HEK293 (cell line): ENCODE results near the gene LYL1.
A peak's percentile ranks its signal among the peaks of the same experiment; 100 is the strongest.

ENCODE experiments used
- CTCF ChIA-PET: fragments of 350-600 bp; formaldehyde crosslinking; extraction: SDS; loops from one replicate; lab custom pipeline; 2021; ENCODE audit warnings: antibody characterized with exemption; lab: Yijun Ruan, JAX
- POLR2A ChIA-PET: fragments of 300-600 bp; formaldehyde crosslinking; extraction: SDS; loops from one replicate; lab custom pipeline; 2020; ENCODE audit warnings: antibody characterized with exemption, inconsistent platforms; lab: Yijun Ruan, JAX
- H3K27ac ChIP-seq: fragments of 200-500 bp; sonication (Bioruptor generic); 2 replicates; pipeline ENCODE4 v1.5.1; 2014; ENCODE audit warnings: low read depth, low read length, control low read depth, inconsistent platforms; ENCODE audit errors: extremely low read depth
- H3K36me3 ChIP-seq, 2 experiments: fragments of 200-500 bp in 1 of 2; sonication (Bioruptor generic) in 1 of 2; 1 replicate in 1 of 2; 2 replicates in 1 of 2; pipeline ENCODE4 v1.5.1; 2014 to 2017; ENCODE audit warnings: inconsistent platforms in 2 of 2, low read length in 2 of 2; ENCODE audit not compliant: control insufficient read depth in 2 of 2, insufficient read depth in 1 of 2
- H3K4me1 ChIP-seq: fragments of 200-500 bp; sonication (Bioruptor generic); 2 replicates; pipeline ENCODE4 v1.5.1; 2014; ENCODE audit warnings: mild to moderate bottlenecking, low read length, inconsistent platforms; ENCODE audit not compliant: control insufficient read depth, insufficient read depth
- H3K4me3 ChIP-seq: 2 replicates; pipeline ENCODE4 v1.5.1; 2011; ENCODE audit warnings: low read depth, mild to moderate bottlenecking, control low read depth, low read length, moderate library complexity
- H3K9me3 ChIP-seq: fragments of 200-500 bp; sonication (Bioruptor generic); 2 replicates; pipeline ENCODE4 v1.5.1; 2014; ENCODE audit warnings: low read depth, low read length, inconsistent platforms; ENCODE audit not compliant: control insufficient read depth, insufficient read depth
- BCL11B ChIP-seq: fragments of 450-650 bp; formaldehyde crosslinking; IDR thresholded peaks from 2 replicates; pipeline ENCODE4 v1.5.1; 2016; ENCODE audit warnings: low read depth, missing biosample characterization, missing genetic modification characterization
- EGR2 ChIP-seq: fragments of 450-650 bp; formaldehyde crosslinking; IDR thresholded peaks from 2 replicates; pipeline ENCODE4 v1.5.1; 2016; ENCODE audit warnings: low read depth, missing biosample characterization, missing genetic modification characterization
- GLIS1 ChIP-seq: fragments of 450-650 bp; formaldehyde crosslinking; IDR thresholded peaks from 2 replicates; pipeline ENCODE4 v1.5.1; 2016; ENCODE audit warnings: missing biosample characterization, missing genetic modification characterization
- KLF8 ChIP-seq: fragments of 450-650 bp; formaldehyde crosslinking; IDR thresholded peaks from 2 replicates; pipeline ENCODE4 v1.5.1; 2016; ENCODE audit warnings: missing biosample characterization, missing genetic modification characterization
- OVOL3 ChIP-seq: fragments of 450-650 bp; formaldehyde crosslinking; IDR thresholded peaks from 2 replicates; pipeline ENCODE4 v1.5.1; 2016; ENCODE audit warnings: missing biosample characterization, missing genetic modification characterization
- SCRT1 ChIP-seq: fragments of 450-650 bp; formaldehyde crosslinking; IDR thresholded peaks from 2 replicates; pipeline ENCODE4 v1.5.1; 2016; ENCODE audit warnings: missing biosample characterization, missing genetic modification characterization, borderline replicate concordance
- ZBTB17 ChIP-seq: fragments of 450-650 bp; formaldehyde crosslinking; IDR thresholded peaks from 2 replicates; pipeline ENCODE4 v1.5.1; 2016; ENCODE audit warnings: missing biosample characterization, missing genetic modification characterization
- ZBTB21 ChIP-seq: fragments of 450-650 bp; formaldehyde crosslinking; IDR thresholded peaks from 2 replicates; pipeline ENCODE4 v1.5.1; 2017; ENCODE audit warnings: missing biosample characterization, missing genetic modification characterization
- ZFHX2 ChIP-seq: fragments of 450-650 bp; formaldehyde crosslinking; conservative IDR thresholded peaks from 2 replicates; pipeline ENCODE4 v1.5.1; 2016; ENCODE audit warnings: missing biosample characterization, missing genetic modification characterization
- ZIC2 ChIP-seq: fragments of 450-650 bp; formaldehyde crosslinking; IDR thresholded peaks from 2 replicates; pipeline ENCODE4 v1.5.1; 2016; ENCODE audit warnings: missing biosample characterization, missing genetic modification characterization
- ZNF114 ChIP-seq: fragments of 450-650 bp; formaldehyde crosslinking; IDR thresholded peaks from 2 replicates; pipeline ENCODE4 v1.5.0; 2017; ENCODE audit warnings: missing biosample characterization, missing genetic modification characterization
- ZNF16 ChIP-seq: fragments of 450-650 bp; formaldehyde crosslinking; IDR thresholded peaks from 2 replicates; pipeline ENCODE4 v1.5.1; 2016; ENCODE audit warnings: low read depth, missing biosample characterization, missing genetic modification characterization
- ZNF19 ChIP-seq: fragments of 450-650 bp; formaldehyde crosslinking; IDR thresholded peaks from 2 replicates; pipeline ENCODE4; 2016; ENCODE audit warnings: missing biosample characterization, missing genetic modification characterization, low read depth
- ZNF248 ChIP-seq: fragments of 450-650 bp; formaldehyde crosslinking; IDR thresholded peaks from 2 replicates; pipeline ENCODE4 v1.5.1; 2017; ENCODE audit warnings: missing biosample characterization, missing genetic modification characterization
- ZNF335 ChIP-seq: fragments of 450-650 bp; formaldehyde crosslinking; conservative IDR thresholded peaks from 2 replicates; pipeline ENCODE4 v1.5.1; 2016; ENCODE audit warnings: missing biosample characterization, missing genetic modification characterization
- ZNF341 ChIP-seq: fragments of 450-650 bp; formaldehyde crosslinking; IDR thresholded peaks from 2 replicates; pipeline ENCODE4; 2016; ENCODE audit warnings: low read depth, missing biosample characterization, missing genetic modification characterization
- ZNF426 ChIP-seq: fragments of 450-650 bp; formaldehyde crosslinking; IDR thresholded peaks from 2 replicates; pipeline ENCODE4 v1.5.1; 2017; ENCODE audit warnings: missing biosample characterization, missing genetic modification characterization, mild to moderate bottlenecking, inconsistent platforms, moderate library complexity
- ZNF521 ChIP-seq: fragments of 450-650 bp; formaldehyde crosslinking; IDR thresholded peaks from 2 replicates; pipeline ENCODE4 v1.5.1; 2017; ENCODE audit warnings: missing biosample characterization, mild to moderate bottlenecking, missing genetic modification characterization
- ZNF571 ChIP-seq: fragments of 450-650 bp; formaldehyde crosslinking; IDR thresholded peaks from 2 replicates; pipeline ENCODE4 v1.5.0; 2017; ENCODE audit warnings: missing biosample characterization, missing genetic modification characterization
- ZNF610 ChIP-seq: fragments of 450-650 bp; formaldehyde crosslinking; IDR thresholded peaks from 2 replicates; pipeline ENCODE4 v1.5.1; 2016; ENCODE audit warnings: missing biosample characterization, missing genetic modification characterization, borderline replicate concordance
- ZNF639 ChIP-seq: fragments of 450-650 bp; formaldehyde crosslinking; IDR thresholded peaks from 2 replicates; pipeline ENCODE4 v1.5.1; 2016; ENCODE audit warnings: missing biosample characterization, missing genetic modification characterization
- ZNF76 ChIP-seq: fragments of 450-650 bp; formaldehyde crosslinking; IDR thresholded peaks from 2 replicates; pipeline ENCODE4; 2016; ENCODE audit warnings: low read depth, missing biosample characterization, missing genetic modification characterization, borderline replicate concordance
- ZSCAN5A ChIP-seq: fragments of 450-650 bp; formaldehyde crosslinking; IDR thresholded peaks from 2 replicates; pipeline ENCODE4 v1.5.1; 2016; ENCODE audit warnings: missing biosample characterization, missing genetic modification characterization
- TF ChIP-seq, protein P1 (sequence below): fragments of 450-650 bp; IDR thresholded peaks from 2 replicates; pipeline ENCODE4 v1.5.1; 2018; ENCODE audit warnings: missing biosample characterization, mild to moderate bottlenecking, missing genetic modification characterization
- TF ChIP-seq, protein P2 (sequence below): fragments of 450-650 bp; formaldehyde crosslinking; IDR thresholded peaks from 2 replicates; pipeline ENCODE4 v1.5.1; 2016; ENCODE audit warnings: missing biosample characterization, missing genetic modification characterization, borderline replicate concordance
- TF ChIP-seq, protein P3 (sequence below): IDR thresholded peaks from 2 replicates; pipeline ENCODE4 v1.6.1; 2011; ENCODE audit warnings: mild to moderate bottlenecking, low read depth, low read length, borderline replicate concordance

The LYL1 gene

DNA sequence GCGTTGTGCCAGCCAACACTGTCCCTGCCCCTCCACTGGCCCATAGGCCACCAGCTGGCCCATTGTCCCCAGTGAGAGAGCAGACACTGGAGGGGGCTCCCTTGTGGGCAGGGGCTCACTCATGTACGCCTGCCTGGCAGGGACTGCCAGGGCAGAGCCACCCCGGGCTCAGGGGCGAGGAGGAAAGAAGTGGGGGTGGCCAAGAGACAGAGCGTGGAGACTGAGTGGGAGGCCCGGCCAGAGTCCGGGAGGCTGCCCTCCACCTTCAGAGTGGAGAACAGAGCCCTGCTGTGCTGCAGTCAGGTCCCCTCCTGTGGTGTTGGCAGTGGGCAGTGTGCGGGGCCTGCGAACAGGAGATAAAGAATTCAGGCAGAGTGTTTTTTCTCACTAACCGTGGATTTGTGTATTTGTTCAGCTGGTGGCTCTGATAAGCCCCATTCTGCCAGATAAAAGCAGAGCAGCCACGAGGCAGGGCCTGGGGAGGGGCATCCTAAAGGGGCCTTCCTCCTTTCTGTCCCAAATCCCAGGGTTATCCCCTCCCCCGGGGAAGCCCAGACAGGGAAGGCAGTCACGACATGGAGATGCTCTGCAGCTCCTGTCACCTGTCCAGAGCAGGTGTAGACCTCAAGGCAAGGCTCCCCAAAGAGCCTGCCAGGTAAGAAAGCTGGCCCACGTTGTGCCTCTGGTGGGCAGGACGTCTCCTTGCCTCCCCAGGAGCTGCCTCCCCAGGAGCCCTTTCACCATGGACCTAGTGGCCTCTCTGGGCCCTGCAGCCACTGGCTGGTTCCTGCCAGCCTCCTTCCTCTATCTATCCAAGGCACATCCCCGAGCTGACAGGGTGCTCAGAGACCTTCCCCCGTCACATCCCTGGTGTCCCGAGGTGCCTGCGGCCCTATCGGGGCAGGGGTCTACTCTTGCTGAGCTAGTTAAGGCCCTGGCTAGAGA lies 33.0 kb downstream of the LYL1 start:
- H3K4me1 ChIP-seq = no peaks in the 10 kb centered on the region; the same call in 1 of the 2 replicates
- peak; percentile 90 for TF ChIP-seq ZIC2
- TF ChIP-seq, protein P1, sequence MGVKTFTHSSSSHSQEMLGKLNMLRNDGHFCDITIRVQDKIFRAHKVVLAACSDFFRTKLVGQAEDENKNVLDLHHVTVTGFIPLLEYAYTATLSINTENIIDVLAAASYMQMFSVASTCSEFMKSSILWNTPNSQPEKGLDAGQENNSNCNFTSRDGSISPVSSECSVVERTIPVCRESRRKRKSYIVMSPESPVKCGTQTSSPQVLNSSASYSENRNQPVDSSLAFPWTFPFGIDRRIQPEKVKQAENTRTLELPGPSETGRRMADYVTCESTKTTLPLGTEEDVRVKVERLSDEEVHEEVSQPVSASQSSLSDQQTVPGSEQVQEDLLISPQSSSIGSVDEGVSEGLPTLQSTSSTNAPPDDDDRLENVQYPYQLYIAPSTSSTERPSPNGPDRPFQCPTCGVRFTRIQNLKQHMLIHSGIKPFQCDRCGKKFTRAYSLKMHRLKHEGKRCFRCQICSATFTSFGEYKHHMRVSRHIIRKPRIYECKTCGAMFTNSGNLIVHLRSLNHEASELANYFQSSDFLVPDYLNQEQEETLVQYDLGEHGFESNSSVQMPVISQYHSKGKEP (tag by site-specific recombination) = no peak
- TF ChIP-seq ZNF19 = no peak
- no peak for TF ChIP-seq ZNF610 (tag by site-specific recombination)
- 0 out of 2 replicates have a peak, but pooled peaks have one; percentile 21 for TF ChIP-seq ZNF335 (tag by site-specific recombination)
- TF ChIP-seq EGR2 = peak; percentile 83
- TF ChIP-seq GLIS1 (tag by site-specific recombination) = peak; percentile 78
- peak; percentile 86 for TF ChIP-seq ZFHX2 (tag by site-specific recombination)
- no peak for TF ChIP-seq ZSCAN5A (tag by site-specific recombination)
- ChIA-PET POLR2A (interaction anchor here (0.6 to 1.5 kb wide), 2 partner anchors 8 to 177 kb away, joined by 3 to 9 read pairs; no protein-coding TSS in a partner anchor), CTCF (interaction anchor here (0.7 to 7.3 kb wide), 12 partner anchors 8 to 104 kb away, joined by 3 to 57 read pairs (median 4); no protein-coding TSS in a partner anchor)
- no peak overlapping the region for H3K4me3 ChIP-seq
- H3K36me3 ChIP-seq = no peaks in the 10 kb centered on the region
- no peaks in the 10 kb centered on the region for H3K9me3 ChIP-seq
- H3K27ac ChIP-seq = no peak overlapping the region

GRCh38 chr19:13068085-13068846 lies 34.4 kb downstream of the LYL1 start:
- Histone ChIP-seq H3K4me3 (no peak overlapping the region), H3K27ac (no peak overlapping the region), H3K36me3 (no peaks in the 10 kb centered on the region), H3K4me1 (no peaks in the 10 kb centered on the region; the same call in 1 of the 2 replicates), H3K9me3 (no peaks in the 10 kb centered on the region)
- ChIA-PET CTCF (interaction anchor here (0.5 to 3.1 kb wide), 7 partner anchors 10 to 304 kb away, joined by 3 to 13 read pairs (median 4); no protein-coding TSS in a partner anchor), POLR2A (interaction anchor here (1.4 kb wide), 1 partner anchor 23 kb away, joined by 3 read pairs; no protein-coding TSS in a partner anchor)
- TF ChIP-seq, protein P2, sequence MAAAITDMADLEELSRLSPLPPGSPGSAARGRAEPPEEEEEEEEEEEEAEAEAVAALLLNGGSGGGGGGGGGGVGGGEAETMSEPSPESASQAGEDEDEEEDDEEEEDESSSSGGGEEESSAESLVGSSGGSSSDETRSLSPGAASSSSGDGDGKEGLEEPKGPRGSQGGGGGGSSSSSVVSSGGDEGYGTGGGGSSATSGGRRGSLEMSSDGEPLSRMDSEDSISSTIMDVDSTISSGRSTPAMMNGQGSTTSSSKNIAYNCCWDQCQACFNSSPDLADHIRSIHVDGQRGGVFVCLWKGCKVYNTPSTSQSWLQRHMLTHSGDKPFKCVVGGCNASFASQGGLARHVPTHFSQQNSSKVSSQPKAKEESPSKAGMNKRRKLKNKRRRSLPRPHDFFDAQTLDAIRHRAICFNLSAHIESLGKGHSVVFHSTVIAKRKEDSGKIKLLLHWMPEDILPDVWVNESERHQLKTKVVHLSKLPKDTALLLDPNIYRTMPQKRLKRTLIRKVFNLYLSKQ (tag by site-specific recombination) = no peak
- TF ChIP-seq ZFHX2 (tag by site-specific recombination) (peak; percentile 18; the same call in 1 of the 2 replicates), OVOL3 (no peak), ZBTB21 (tag by site-specific recombination) (no peak), ZNF248 (tag by site-specific recombination) (no peak), SCRT1 (tag by site-specific recombination) (no peak), ZNF426 (tag by site-specific recombination) (no peak), BCL11B (tag by site-specific recombination) (no peak), KLF8 (tag by site-specific recombination) (no peak), ZNF521 (tag by site-specific recombination) (no peak), ZNF114 (tag by site-specific recombination) (no peak), ZNF639 (no peak), ZNF16 (tag by site-specific recombination) (no peak), ZNF571 (tag by site-specific recombination) (no peak), ZNF341 (tag by site-specific recombination) (peak; percentile 59), ZNF76 (tag by site-specific recombination) (no peak), ZBTB17 (tag by site-specific recombination) (no peak)
- TF ChIP-seq, protein P3, sequence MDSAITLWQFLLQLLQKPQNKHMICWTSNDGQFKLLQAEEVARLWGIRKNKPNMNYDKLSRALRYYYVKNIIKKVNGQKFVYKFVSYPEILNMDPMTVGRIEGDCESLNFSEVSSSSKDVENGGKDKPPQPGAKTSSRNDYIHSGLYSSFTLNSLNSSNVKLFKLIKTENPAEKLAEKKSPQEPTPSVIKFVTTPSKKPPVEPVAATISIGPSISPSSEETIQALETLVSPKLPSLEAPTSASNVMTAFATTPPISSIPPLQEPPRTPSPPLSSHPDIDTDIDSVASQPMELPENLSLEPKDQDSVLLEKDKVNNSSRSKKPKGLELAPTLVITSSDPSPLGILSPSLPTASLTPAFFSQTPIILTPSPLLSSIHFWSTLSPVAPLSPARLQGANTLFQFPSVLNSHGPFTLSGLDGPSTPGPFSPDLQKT = no peak
